CD4-positive, alpha-beta T cell treated with Interleukin-17A for 4 hours (primary cell): Measurements from ENCODE around the gene PPP2R2C.

Experiments
- DNase-seq: peaks from one replicate; pipeline ENCODE4 v3.0.0-alpha.2; 2020; ENCODE audit warnings: mixed read lengths

The PPP2R2C gene

DNA sequence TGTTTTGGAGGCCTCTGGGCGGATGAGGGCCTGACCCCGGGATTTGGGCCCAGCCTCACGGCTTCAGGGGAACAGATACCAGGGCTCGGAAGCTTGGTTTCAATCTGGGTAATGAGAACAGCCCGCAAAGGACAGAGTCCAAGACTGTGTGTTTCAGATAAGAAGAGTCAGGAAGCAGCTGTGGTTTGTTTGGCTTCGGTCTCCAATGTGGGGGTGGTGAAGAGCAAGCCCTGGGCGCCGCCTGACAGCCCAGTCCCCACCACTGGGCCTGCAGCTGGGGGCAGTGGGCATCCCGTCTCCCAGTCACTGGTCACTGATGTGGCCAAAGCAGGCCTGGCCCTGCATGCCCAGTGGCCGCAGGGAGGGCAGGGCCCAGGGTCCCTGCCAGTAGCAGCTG is 193.6 kb downstream of the PPP2R2C start:
- DNase-seq: no peak

DNA sequence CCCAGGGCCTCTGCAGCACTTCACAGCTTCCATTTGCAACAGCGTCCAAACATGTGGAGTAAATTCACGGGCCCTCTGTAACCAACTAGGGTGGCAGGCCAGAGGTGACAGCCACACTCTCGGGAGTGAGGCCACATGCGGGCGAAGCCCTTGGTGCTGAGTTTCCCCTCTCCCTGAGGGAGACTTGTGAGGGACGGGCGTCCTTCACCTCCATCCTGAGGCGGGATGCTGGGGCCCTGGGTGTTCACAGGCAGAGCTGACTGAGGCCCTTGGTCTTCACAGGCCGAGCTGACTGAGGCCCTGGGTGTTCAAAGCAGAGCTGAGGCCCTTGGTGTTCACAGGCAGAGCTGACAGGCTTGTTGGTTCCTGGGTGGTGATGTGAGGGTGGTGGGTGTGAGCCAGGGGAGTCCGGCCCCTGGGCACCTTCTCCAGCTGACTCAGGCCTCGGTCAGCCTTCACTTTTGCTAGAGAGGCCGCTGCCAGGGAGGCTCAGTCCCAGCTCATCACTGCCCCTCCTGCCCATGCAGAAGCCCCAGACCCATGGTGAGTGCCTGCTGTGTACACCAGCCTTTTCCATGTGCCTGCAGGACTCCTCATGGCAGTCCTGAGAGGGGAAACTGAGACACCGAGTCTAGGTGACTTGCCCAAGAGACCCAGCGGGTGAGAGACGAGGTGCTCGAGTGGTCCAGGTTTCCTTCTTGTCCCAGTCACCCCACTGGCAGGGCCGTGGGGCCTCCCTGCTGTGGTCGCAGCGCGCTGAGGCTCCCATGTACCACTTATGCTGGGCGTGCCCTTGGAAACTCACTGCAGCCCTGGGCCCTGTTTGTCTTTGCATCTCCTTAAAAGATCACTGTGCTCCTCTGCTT is 194.2 kb downstream of the PPP2R2C start:
- no peak for DNase-seq

DNA sequence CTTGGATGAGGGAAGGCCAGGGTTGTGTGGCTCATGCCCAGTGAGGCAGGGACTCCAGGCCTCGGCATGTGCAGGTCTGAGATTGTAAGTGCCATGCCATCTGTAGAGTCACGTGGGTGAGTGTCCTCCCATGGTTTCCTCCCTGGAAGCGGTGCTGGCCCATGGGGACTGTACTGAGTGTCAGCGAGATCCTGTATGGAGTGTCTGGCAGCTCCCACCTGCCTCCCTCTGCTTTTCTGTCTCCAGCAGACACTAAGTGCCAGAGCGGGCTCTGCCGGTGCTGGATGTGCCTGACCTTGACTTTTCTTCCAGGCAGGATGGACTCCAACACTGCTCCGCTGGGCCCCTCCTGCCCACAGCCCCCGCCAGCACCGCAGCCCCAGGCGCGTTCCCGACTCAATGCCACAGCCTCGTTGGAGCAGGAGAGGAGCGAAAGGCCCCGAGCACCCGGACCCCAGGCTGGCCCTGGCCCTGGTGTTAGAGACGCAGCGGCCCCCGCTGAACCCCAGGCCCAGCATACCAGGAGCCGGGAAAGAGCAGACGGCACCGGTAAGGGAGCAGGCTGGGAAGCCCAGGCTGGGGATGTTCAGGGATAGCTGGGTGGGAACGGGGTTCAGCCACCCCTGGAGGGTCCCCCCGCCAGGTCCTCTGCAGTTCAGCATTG is 195.1 kb downstream of the PPP2R2C start:
- DNase-seq: no peak

DNA sequence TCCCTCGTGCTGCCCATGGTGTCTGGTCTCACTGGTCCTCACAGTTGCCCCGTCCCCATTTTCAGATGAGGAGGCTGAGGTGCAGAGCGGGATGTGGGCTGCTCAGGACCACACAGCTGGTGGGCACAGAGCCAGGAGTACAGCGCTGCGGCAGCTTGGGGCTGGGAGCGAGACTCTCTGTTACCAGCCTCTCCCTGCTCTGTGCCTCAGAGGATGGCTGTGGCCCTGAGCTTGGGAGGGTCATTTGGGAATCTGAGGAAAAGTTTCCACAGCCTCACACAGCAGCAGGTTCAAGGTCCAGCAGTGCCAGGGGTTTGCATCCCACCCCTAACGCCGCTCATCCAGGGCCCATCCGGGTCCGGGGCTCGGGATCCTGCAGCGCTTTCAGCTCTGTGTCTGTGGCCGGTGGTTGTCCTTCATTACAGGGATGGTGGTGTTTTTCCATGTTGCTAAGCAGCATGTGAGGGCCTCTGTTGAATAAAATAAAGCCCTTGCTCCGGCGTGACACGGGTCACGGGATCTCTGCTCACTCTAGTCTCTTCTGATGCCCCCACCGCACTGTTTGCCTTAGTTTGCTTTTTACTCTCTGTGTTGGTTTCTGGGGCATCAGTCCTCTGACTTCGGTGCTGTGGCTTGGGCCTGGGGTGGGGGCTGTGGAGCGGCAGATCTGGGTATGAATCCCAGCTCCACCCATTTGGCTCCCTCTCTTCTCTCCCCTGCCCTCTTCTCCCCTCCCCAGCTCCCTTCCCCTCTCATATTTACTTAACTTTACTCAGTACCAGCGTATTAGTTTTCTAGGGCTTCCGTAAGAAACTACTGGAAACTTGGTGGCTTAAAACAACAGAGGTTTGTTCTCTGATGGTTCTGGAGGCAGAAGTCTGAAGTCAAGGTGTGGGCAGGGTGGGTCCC is 196.3 kb downstream of the PPP2R2C start:
- DNase-seq: no peak

DNA sequence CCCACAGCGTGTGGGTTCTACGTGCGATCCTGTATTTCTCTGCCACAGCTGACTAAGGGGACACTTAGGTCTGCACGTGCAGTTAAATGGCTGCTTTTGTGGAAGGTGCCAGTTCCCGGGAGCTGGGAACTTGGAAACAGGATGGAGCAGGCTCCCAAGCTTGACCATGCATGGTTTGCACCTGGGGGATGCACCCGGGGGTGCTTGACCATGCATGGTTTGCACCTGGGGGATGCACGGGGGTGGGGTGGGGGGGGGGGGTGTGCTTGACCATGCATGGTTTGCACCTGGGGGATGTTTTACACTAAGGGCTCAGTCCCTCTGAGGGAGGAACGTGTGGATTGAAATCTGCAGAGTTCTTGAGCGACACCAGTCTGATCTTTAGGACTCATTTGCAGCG is 197.1 kb downstream of the PPP2R2C start:
- DNase-seq: no peak

DNA sequence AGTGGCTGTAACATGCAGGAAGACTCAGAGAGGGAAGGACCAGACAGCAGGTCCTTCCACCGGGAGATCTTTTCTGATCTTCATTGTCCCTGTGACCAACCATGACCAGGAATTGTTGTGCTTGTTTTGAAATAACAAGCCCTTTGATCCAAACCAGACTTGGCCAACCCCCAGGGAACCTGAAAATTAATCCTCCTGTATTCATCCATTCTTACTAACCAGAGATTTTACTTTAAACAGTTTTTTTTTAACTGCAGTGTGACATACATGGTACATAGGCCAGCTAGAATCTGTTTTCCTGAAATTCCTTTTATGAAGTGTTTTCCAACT is 198.8 kb downstream of the PPP2R2C start:
- no peak for DNase-seq

DNA sequence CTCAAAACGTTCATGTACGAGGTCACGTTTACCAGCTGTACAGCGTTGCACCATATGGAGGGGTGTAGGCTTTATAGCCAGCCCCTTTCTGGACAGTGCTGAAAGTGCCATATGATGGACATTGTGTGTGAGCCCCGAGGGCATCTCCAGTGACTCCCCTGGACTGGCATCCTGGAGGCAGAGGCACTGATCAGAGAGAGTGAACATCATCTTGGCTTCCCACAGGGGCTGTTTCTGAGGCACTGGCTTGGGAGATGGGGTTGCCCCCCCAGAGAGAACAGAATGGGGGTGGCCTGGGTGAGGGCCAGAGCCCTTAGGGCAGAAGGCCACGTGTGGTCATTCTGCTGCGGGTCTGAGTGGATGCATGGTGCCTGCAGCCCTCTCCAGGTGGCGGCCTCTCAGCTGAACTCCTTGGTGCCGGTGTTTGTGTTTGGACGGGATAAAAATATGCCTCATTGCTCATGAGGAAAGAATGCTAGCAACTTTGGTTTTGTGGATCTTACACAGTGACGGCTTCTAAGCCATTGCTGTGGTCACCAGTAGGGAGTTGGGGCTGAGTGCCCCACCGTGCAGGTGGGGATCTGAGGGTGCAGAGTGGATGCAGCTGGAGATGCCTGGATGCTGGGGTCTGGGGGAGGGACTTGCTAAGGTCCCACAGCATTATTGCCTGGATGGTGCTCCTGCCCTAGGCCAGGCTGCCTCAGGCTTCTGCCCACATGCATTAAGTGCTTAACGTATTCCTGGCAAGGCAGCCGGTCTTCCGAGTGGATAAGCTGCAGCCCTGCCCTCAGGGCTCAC is 199.4 kb downstream of the PPP2R2C start:
- no peak for DNase-seq

- DNase-seq: no peak
These were observed 200.5 kb downstream of the PPP2R2C start for GRCh38 chr4:6271701-6272465.

GRCh38 chr4:6271206-6271605 is 201.2 kb downstream of the PPP2R2C start:
- DNase-seq: no peak

DNA sequence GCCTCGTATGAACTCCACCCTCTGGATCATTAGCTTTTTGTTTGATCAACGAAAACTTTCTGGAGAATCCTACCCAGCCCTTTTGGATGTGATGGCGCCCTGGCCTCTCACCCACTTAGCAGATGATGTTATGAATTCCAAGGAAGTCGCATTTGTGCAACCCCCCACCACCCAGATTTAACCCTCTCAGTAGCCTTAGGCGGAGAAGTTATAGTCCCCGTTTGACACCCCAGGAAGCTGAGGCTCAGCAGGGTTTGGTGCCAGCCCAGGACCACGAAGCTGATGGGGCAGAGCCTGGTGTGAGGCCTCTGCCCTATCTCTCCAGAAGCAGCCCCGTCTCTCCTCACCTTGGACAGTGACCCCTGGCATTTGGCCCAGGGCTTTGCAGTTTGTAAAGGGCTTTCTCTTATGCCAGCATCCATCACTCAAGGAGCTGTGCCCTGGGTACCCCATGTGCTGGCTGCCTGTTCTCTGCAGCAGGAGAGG is 201.7 kb downstream of the PPP2R2C start:
- DNase-seq: no peak
